Panc1 (cell line): Measurements from ENCODE around the gene NID1. TPM values are rescaled to one million over a fixed set of nuclear protein-coding genes. Genes with fewer than 3 reads are reported as not detected.

ENCODE experiments used
- ATAC-seq: fragments of 200-7000 bp; cut with Tn5 transposase; 2 replicates; pipeline ENCODE4 v1.9.1; 2020; ENCODE audit warnings: mild to moderate bottlenecking, moderate library complexity
- BruUV-seq: library from RNA; stranded (reverse); fragments of 400-500 nt; replicated peaks from 2 replicates; lab custom pipeline; 2021; lab: Mats Ljungman, UMichigan
- CTCF ChIA-PET: fragments of 300-600 bp; sonication (Branson Sonifier 250); formaldehyde crosslinking; loops from one replicate; lab custom pipeline; 2022; ENCODE audit warnings: antibody characterized with exemption; lab: Charles Lee
- POLR2A ChIA-PET: fragments of 300-600 bp; sonication (Branson Sonifier 250); formaldehyde crosslinking; loops from one replicate; lab custom pipeline; 2022; ENCODE audit warnings: antibody characterized with exemption; lab: Charles Lee
- DNase-seq: peaks from one replicate; pipeline ENCODE4 v3.0.0-alpha.2; 2010; ENCODE audit warnings: low read depth, low spot score
- H3K27ac ChIP-seq: 2 replicates; pipeline ENCODE4 v1.5.1; 2011; ENCODE audit warnings: mild to moderate bottlenecking, low read length, inconsistent platforms
- H3K27me3 ChIP-seq: fragments of 200-500 bp; sonication (Bioruptor generic); 2 replicates; pipeline ENCODE4 v1.6.0; 2014; ENCODE audit warnings: low read length, inconsistent platforms; ENCODE audit not compliant: control insufficient read depth, insufficient read depth
- H3K36me3 ChIP-seq: fragments of 200-500 bp; sonication (Bioruptor generic); 2 replicates; pipeline ENCODE4 v1.5.1; 2014; ENCODE audit warnings: inconsistent platforms, mild to moderate bottlenecking, low read length, moderate library complexity; ENCODE audit not compliant: control insufficient read depth, insufficient read depth
- H3K4me1 ChIP-seq: 2 replicates; pipeline ENCODE4 v1.5.1; 2011; ENCODE audit warnings: inconsistent platforms, mild to moderate bottlenecking, low read length, moderate library complexity; ENCODE audit not compliant: control insufficient read depth, insufficient read depth
- H3K4me3 ChIP-seq, 2 experiments: 2 replicates each; pipeline ENCODE4 v1.5.1; 2011 to 2012; ENCODE audit warnings: low read depth in 2 of 2, low read length in 2 of 2, mild to moderate bottlenecking in 2 of 2, inconsistent platforms in 1 of 2, moderate library complexity in 1 of 2
- H3K9me3 ChIP-seq: fragments of 200-500 bp; sonication (Bioruptor generic); 2 replicates; pipeline ENCODE4 v1.5.1; 2014; ENCODE audit warnings: low read depth, mild to moderate bottlenecking, inconsistent platforms, low read length, moderate library complexity; ENCODE audit not compliant: control insufficient read depth, insufficient read depth
- CTCF ChIP-seq: fragments of 450-650 bp; IDR thresholded peaks from 2 replicates; pipeline ENCODE4 v1.5.1; 2017; ENCODE audit warnings: mild to moderate bottlenecking
- POLR2AphosphoS5 ChIP-seq: IDR thresholded peaks from 2 replicates; pipeline ENCODE4 v1.6.1; 2012; ENCODE audit warnings: mild to moderate bottlenecking, low read depth, low read length, moderate library complexity
- REST ChIP-seq, 2 experiments: IDR thresholded peaks; 2 replicates each; pipeline ENCODE4 v1.6.1; 2011 to 2012; ENCODE audit warnings: low read depth in 2 of 2, control low read depth in 1 of 2, low read length in 1 of 2, mild to moderate bottlenecking in 1 of 2, moderate library complexity in 1 of 2; ENCODE audit not compliant: insufficient read depth in 1 of 2
- SIN3A ChIP-seq: IDR thresholded peaks from 2 replicates; pipeline ENCODE4 v1.6.1; 2012; ENCODE audit warnings: low read depth, mild to moderate bottlenecking, low read length, moderate library complexity, borderline replicate concordance; ENCODE audit not compliant: insufficient read depth
- TCF7L2 ChIP-seq: IDR thresholded peaks from 2 replicates; pipeline ENCODE4 v1.6.1; 2011; ENCODE audit warnings: mild to moderate bottlenecking, low read depth, low read length, inconsistent platforms
- in situ Hi-C: cut with HindIII; loops from 2 replicates; pipeline ENCODE4 v1.10.0; 2016; ENCODE audit warnings: low sequenced_read_pairs, low pct_unique_long_range_greater_than_20kb
- intact Hi-C: fragments of 100-400 bp; cut with micrococcal nuclease; formaldehyde crosslinking; loops from one replicate; pipeline ENCODE4 v1.10.0; 2022; ENCODE audit not compliant: unreplicated experiment
- total RNA-seq: library from RNA; stranded (reverse); gene quantifications from one replicate; pipeline ENCODE4 v1.2.1, GENCODE V29; 2021; ENCODE audit not compliant: unreplicated experiment

The NID1 gene
- total RNA-seq, 1 experiment from 2014 or later = 89.3 TPM

- Histone ChIP-seq H3K27ac (no peak overlapping the region), H3K27me3 (no peaks in the 10 kb centered on the region), H3K36me3 (no peaks in the 10 kb centered on the region), H3K4me1 (no peaks in the 10 kb centered on the region), H3K4me3 (no peak overlapping the region), H3K9me3 (no peaks in the 10 kb centered on the region)
- no TSS peak for BruUV-seq
- ChIA-PET CTCF (no interaction called here), POLR2A (no interaction called here)
- no peak for ATAC-seq
- intact Hi-C loops = no loop called here
- TF ChIP-seq POLR2AphosphoS5 (no peak), CTCF (no peak), SIN3A (no peak), REST (IDR thresholded peaks at IDR 0.05; ENCODE audit: insufficient read depth in 1 of 2, low read depth in 2 of 2, low read length in 1 of 2) (no peak), TCF7L2 (no peak)
- in situ Hi-C loops = no loop called here
- DNase-seq = no peak
These were observed 35.4 kb downstream of the NID1 start for GRCh38 chr1:236029428-236029940.

GRCh38 chr1:236027104-236027503 lies 37.8 kb downstream of the NID1 start:
- H3K27me3 ChIP-seq = no peaks in the 10 kb centered on the region
- ChIA-PET POLR2A (interaction anchor here (0.7 kb wide), 1 partner anchor 10 kb away, joined by 3 read pairs; no protein-coding TSS in a partner anchor), CTCF (no interaction called here)
- H3K27ac ChIP-seq = no peak overlapping the region
- intact Hi-C loops = no loop called here
- H3K9me3 ChIP-seq = no peaks in the 10 kb centered on the region
- no TSS peak for BruUV-seq
- no peaks in the 10 kb centered on the region for H3K4me1 ChIP-seq
- in situ Hi-C loops = no loop called here
- ATAC-seq = no peak
- H3K4me3 ChIP-seq = no peak overlapping the region
- no peaks in the 10 kb centered on the region for H3K36me3 ChIP-seq
- no peak for DNase-seq
- no peak for TF ChIP-seq TCF7L2
- TF ChIP-seq POLR2AphosphoS5 = no peak
- TF ChIP-seq CTCF = no peak
- TF ChIP-seq SIN3A = no peak
- TF ChIP-seq REST (IDR thresholded peaks at IDR 0.05; ENCODE audit: insufficient read depth in 1 of 2, low read depth in 2 of 2, low read length in 1 of 2) = no peak
